Keratinocyte (primary cell): Measurements from ENCODE around the gene CBLN3. TPM values are rescaled to one million over a fixed set of nuclear protein-coding genes. Genes with fewer than 3 reads are reported as not detected.

Experiments used
- DNase-seq: peaks from one replicate; pipeline ENCODE4 v3.0.0-alpha.2; 2011; ENCODE audit warnings: low read depth, missing footprints, low spot score
- FAIRE-seq: peaks from 2 replicates; lab custom pipeline; 2011; peaks lifted over from hg19 to GRCh38; lab: Jason Lieb, UNC
- H2AFZ ChIP-seq: 2 replicates; pipeline ENCODE4 v1.6.0; 2012; ENCODE audit warnings: low read length, control low read depth, inconsistent platforms; ENCODE audit not compliant: control insufficient read depth
- H3K27ac ChIP-seq: 2 replicates; pipeline ENCODE4 v1.5.1; 2011; ENCODE audit warnings: low read length; ENCODE audit not compliant: control insufficient read depth, insufficient read depth
- H3K27me3 ChIP-seq: 3 replicates; pipeline ENCODE4 v1.6.0; 2011; ENCODE audit warnings: low read length; ENCODE audit not compliant: control insufficient read depth, insufficient read depth; ENCODE audit errors: extremely low read depth
- H3K36me3 ChIP-seq, 2 experiments: 2 replicates in 1 of 2; 3 replicates in 1 of 2; pipeline ENCODE4 v1.5.1; 2011; ENCODE audit warnings: low read length in 2 of 2, mild to moderate bottlenecking in 1 of 2; ENCODE audit not compliant: control insufficient read depth in 2 of 2, insufficient read depth in 2 of 2; ENCODE audit errors: extremely low read depth in 1 of 2
- H3K4me1 ChIP-seq: 3 replicates; pipeline ENCODE4 v1.5.1; 2011; ENCODE audit warnings: low read length; ENCODE audit not compliant: control insufficient read depth, insufficient read depth; ENCODE audit errors: extremely low read depth
- H3K4me2 ChIP-seq: 3 replicates; pipeline ENCODE4 v1.6.0; 2011; ENCODE audit warnings: low read depth, low read length; ENCODE audit not compliant: control insufficient read depth, insufficient read depth; ENCODE audit errors: extremely low read depth
- H3K4me3 ChIP-seq, 3 experiments: fragments of 200-600 bp in 1 of 3; sonication (generic) in 1 of 3; 2 replicates in 2 of 3; 3 replicates in 1 of 3; pipeline ENCODE4 v1.5.1; 2011 to 2016; ENCODE audit warnings: low read length in 3 of 3, mild to moderate bottlenecking in 3 of 3, control low read depth in 2 of 3, inconsistent platforms in 1 of 3, low read depth in 1 of 3, mixed read lengths in 1 of 3, mixed run types in 1 of 3, moderate library complexity in 1 of 3; ENCODE audit not compliant: control insufficient read depth in 2 of 3, insufficient read depth in 2 of 3; ENCODE audit errors: extremely low read depth in 1 of 3
- H3K79me2 ChIP-seq: 2 replicates; pipeline ENCODE4 v1.6.0; 2012; ENCODE audit warnings: low read length; ENCODE audit not compliant: control insufficient read depth, insufficient read depth
- H3K9ac ChIP-seq: 3 replicates; pipeline ENCODE4 v1.6.0; 2011; ENCODE audit warnings: low read length; ENCODE audit not compliant: control insufficient read depth, insufficient read depth; ENCODE audit errors: extremely low read depth
- H3K9me1 ChIP-seq: 3 replicates; pipeline ENCODE4 v1.6.0; 2011; ENCODE audit warnings: low read length; ENCODE audit not compliant: control insufficient read depth, insufficient read depth; ENCODE audit errors: extremely low read depth
- H3K9me3 ChIP-seq: 2 replicates; pipeline ENCODE4 v1.5.1; 2012; ENCODE audit warnings: low read depth, low read length; ENCODE audit not compliant: control insufficient read depth
- H4K20me1 ChIP-seq: 3 replicates; pipeline ENCODE4 v1.6.0; 2011; ENCODE audit warnings: low read length; ENCODE audit not compliant: control insufficient read depth, insufficient read depth; ENCODE audit errors: extremely low read depth
- CTCF ChIP-seq, 3 experiments: IDR thresholded peaks in 1 of 3; conservative IDR thresholded peaks in 1 of 3; optimal IDR thresholded peaks in 1 of 3; 2 replicates in 2 of 3; 3 replicates in 1 of 3; pipeline versions ENCODE3 to v1.5.1; 2011; ENCODE audit warnings: low read length in 3 of 3, mild to moderate bottlenecking in 3 of 3, moderate library complexity in 2 of 3, control low read depth in 1 of 3, inconsistent platforms in 1 of 3; ENCODE audit not compliant: insufficient read depth in 2 of 3; ENCODE audit errors: extremely low read depth in 1 of 3
- EZH2 ChIP-seq: IDR thresholded peaks from one replicate; pipeline ENCODE4 v1.6.1; 2012; ENCODE audit warnings: inconsistent platforms, mild to moderate bottlenecking, low read length, moderate library complexity
- dilution Hi-C: fragments of 300-500 bp; cut with MboI; formaldehyde crosslinking; loops from one replicate; pipeline ENCODE4 v1.7.0; 2020; ENCODE audit warnings: low sequenced_read_pairs; ENCODE audit not compliant: extremely low pct_ligation_motif_present
- polyA plus RNA-seq, 5 experiments: library from polyadenylated mRNA; depleted of rRNA in 3 of 5; stranded (reverse) in 3 of 5; stranded (forward) in 1 of 5; unstranded in 1 of 5; fragments of >200 nt; gene quantifications; 1 replicate in 1 of 5; 2 replicates in 3 of 5; 3 replicates in 1 of 5; pipeline versions ENCODE4 v1.2.1 to v1.2.3, GENCODE V29; 2011 to 2012; ENCODE audit warnings: missing spikeins in 2 of 5, low read depth in 1 of 5, low replicate concordance in 1 of 5

The CBLN3 gene
- polyA plus RNA-seq, 1 donor (not counting 4 experiments of a cell fraction or from before 2014, with no cell fraction given): 1.6 TPM

- DNase-seq: no peak
- H3K4me2 ChIP-seq: no peak overlapping the region
- H3K9me3 ChIP-seq: no peaks in the 10 kb centered on the region
- FAIRE-seq: no peak
- no peak overlapping the region for H3K4me3 ChIP-seq
- no peaks in the 10 kb centered on the region for H3K36me3 ChIP-seq
- dilution Hi-C loops: no loop called here
- no peaks in the 10 kb centered on the region for H3K9me1 ChIP-seq
- TF ChIP-seq CTCF (optimal IDR thresholded peaks at IDR 0.05 in 1 of 3, IDR thresholded peaks at IDR 0.05 in 1 of 3, conservative IDR thresholded peaks at IDR 0.05 in 1 of 3; ENCODE audit: extremely low read depth in 1 of 3, insufficient read depth in 2 of 3, low read length in 3 of 3) (no peak), EZH2 (no peak)
- no peak overlapping the region for H3K27ac ChIP-seq
- H4K20me1 ChIP-seq: no peaks in the 10 kb centered on the region
- H3K4me1 ChIP-seq: peaks cover 11% of the 10 kb centered on the region
- no peak overlapping the region for H3K9ac ChIP-seq
- H2AFZ ChIP-seq: no peak overlapping the region
- H3K79me2 ChIP-seq: no peaks in the 10 kb centered on the region
- no peaks in the 10 kb centered on the region for H3K27me3 ChIP-seq
Measured at GRCh38 chr14:24377657-24378056, 51.8 kb downstream of the CBLN3 start.

- dilution Hi-C loops: no loop called here
- DNase-seq: no peak
- TF ChIP-seq EZH2: no peak
- no peak for TF ChIP-seq CTCF (optimal IDR thresholded peaks at IDR 0.05 in 1 of 3, IDR thresholded peaks at IDR 0.05 in 1 of 3, conservative IDR thresholded peaks at IDR 0.05 in 1 of 3; ENCODE audit: extremely low read depth in 1 of 3, insufficient read depth in 2 of 3, low read length in 3 of 3)
- Histone ChIP-seq H3K36me3 (no peaks in the 10 kb centered on the region), H3K4me2 (no peak overlapping the region), H3K4me3 (no peak overlapping the region), H4K20me1 (no peaks in the 10 kb centered on the region), H3K27ac (no peak overlapping the region), H2AFZ (no peak overlapping the region), H3K79me2 (no peaks in the 10 kb centered on the region), H3K9ac (no peak overlapping the region), H3K4me1 (peaks cover 11% of the 10 kb centered on the region), H3K9me3 (no peaks in the 10 kb centered on the region), H3K9me1 (no peaks in the 10 kb centered on the region), H3K27me3 (no peaks in the 10 kb centered on the region)
- no peak for FAIRE-seq
Measured at GRCh38 chr14:24377126-24377525, 52.3 kb downstream of the CBLN3 start.

Other genes with a start within 250 kb of the CBLN3 start
- 10.0 to 32.3 TPM (median 18.6 TPM) in 3 replicates for gene IPO4, start 240.9 kb downstream of the CBLN3 start, polyA plus RNA-seq
- gene TM9SF1, start 234.2 kb downstream of the CBLN3 start, polyA plus RNA-seq: 19.2 to 56.6 TPM (median 38.2 TPM) in 3 replicates
- gene TSSK4, start 224.0 kb downstream of the CBLN3 start, polyA plus RNA-seq: 0.09 TPM in 1 of 3 replicates, not detected in the others
- gene CHMP4A, start 216.2 kb downstream of the CBLN3 start, polyA plus RNA-seq: 48.0 to 86.6 TPM (median 54.5 TPM) in 3 replicates
- gene MDP1, start 213.6 kb downstream of the CBLN3 start, polyA plus RNA-seq: 7.0 to 7.5 TPM (median 7.3 TPM) in 3 replicates
- gene NEDD8, start 197.3 kb downstream of the CBLN3 start, polyA plus RNA-seq: 458 to 509 TPM (median 499 TPM) in 3 replicates
- 84.1 to 90.0 TPM (median 84.6 TPM) in 3 replicates for gene GMPR2, start 196.7 kb downstream of the CBLN3 start, polyA plus RNA-seq
- gene TINF2, start 187.0 kb downstream of the CBLN3 start, polyA plus RNA-seq: 43.5 to 107 TPM (median 54.3 TPM) in 3 replicates
- gene TGM1, start 166.5 kb downstream of the CBLN3 start, polyA plus RNA-seq: 13.5 to 77.5 TPM (median 16.1 TPM) in 3 replicates
- gene RABGGTA, start 158.1 kb downstream of the CBLN3 start, polyA plus RNA-seq: 29.0 to 47.2 TPM (median 40.9 TPM) in 3 replicates
- gene DHRS1, start 129.9 kb downstream of the CBLN3 start, polyA plus RNA-seq: 65.1 to 130 TPM (median 75.0 TPM) in 3 replicates
- 16.5 to 25.3 TPM (median 19.9 TPM) in 3 replicates for gene NOP9, start 129.8 kb downstream of the CBLN3 start, polyA plus RNA-seq
- 2.4 to 3.7 TPM (median 2.6 TPM) in 3 replicates for gene CIDEB, start 121.7 kb downstream of the CBLN3 start, polyA plus RNA-seq
- 5.4 to 13.4 TPM (median 7.9 TPM) in 3 replicates for gene LTB4R2, start 119.5 kb downstream of the CBLN3 start, polyA plus RNA-seq
- gene LTB4R, start 118.2 kb downstream of the CBLN3 start, polyA plus RNA-seq: 8.6 to 20.4 TPM (median 14.6 TPM) in 3 replicates
- 0.21 to 0.44 TPM (median 0.23 TPM) in 3 replicates for gene ADCY4, start 94.6 kb downstream of the CBLN3 start, polyA plus RNA-seq
- 7.3 to 10.7 TPM (median 8.0 TPM) in 3 replicates for gene RIPK3, start 89.7 kb downstream of the CBLN3 start, polyA plus RNA-seq
- gene NFATC4, start 61.5 kb downstream of the CBLN3 start, polyA plus RNA-seq: 0.69 to 2.2 TPM (median 0.92 TPM) in 3 replicates
- gene NYNRIN, start 30.7 kb downstream of the CBLN3 start, polyA plus RNA-seq: 4.9 to 9.0 TPM (median 6.5 TPM) in 3 replicates
- 20.4 to 26.0 TPM (median 25.6 TPM) in 3 replicates for gene KHNYN, start 286 bp upstream of the CBLN3 start, polyA plus RNA-seq
- 25.3 to 31.1 TPM (median 27.4 TPM) in 3 replicates for gene SDR39U1, start 13.1 kb upstream of the CBLN3 start, polyA plus RNA-seq
- gene CMA1, start 78.6 kb upstream of the CBLN3 start, polyA plus RNA-seq: not detected in 3 replicates
- not detected in 3 replicates for gene CTSG, start 146.6 kb upstream of the CBLN3 start, polyA plus RNA-seq
- 0.14 TPM in 1 of 3 replicates, not detected in the others for gene GZMH, start 180.0 kb upstream of the CBLN3 start, polyA plus RNA-seq
- 0.08 TPM in 1 of 3 replicates, not detected in the others for gene GZMB, start 204.5 kb upstream of the CBLN3 start, polyA plus RNA-seq